GF-D8 (cell line): ENCODE results near the gene NECAB2.

Experiments used
- DNase-seq: peaks from one replicate; lab custom pipeline; 2025; lab: John Stamatoyannopoulos, UW

The NECAB2 gene

DNA sequence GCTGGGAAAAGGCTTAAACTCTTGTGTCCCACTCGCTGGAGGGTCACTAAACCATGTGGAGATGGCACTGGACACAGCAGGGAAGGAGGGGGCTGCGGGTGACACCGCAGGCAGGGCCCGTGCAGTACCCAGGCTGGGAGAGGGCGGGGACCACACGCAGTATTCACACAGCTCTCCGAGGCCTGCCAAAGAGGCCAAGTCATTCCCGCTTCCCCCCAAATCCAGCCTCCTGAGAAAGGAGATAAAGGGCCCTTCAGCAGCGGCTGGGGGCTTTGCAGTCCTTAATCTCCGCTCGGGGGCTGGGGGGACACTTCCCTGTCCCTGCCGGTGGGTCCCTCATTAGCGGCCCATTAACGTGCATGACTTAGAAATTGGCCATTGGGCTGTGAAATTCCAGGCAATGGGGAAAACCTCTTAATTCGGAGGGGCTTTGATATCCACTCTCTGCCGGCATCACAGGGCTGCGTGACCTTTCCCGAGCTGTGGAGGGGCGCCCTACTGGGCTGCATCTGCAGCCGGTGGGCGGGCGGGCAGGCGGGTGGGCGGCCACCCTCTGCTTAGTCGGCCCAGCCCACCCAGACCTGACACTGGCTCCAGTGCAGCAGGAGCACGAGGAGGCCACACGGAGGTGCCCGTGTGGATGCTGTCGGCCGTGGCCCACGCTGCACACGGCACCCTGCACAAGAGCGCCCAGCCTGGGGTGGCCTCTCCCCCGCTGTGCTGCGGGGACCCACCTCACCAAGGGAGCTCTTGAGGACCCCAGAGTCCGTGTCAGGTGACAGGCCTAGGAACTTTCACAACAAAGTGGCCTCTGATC lies 77.2 kb downstream of the NECAB2 start:
- DNase-seq: no peak

DNA sequence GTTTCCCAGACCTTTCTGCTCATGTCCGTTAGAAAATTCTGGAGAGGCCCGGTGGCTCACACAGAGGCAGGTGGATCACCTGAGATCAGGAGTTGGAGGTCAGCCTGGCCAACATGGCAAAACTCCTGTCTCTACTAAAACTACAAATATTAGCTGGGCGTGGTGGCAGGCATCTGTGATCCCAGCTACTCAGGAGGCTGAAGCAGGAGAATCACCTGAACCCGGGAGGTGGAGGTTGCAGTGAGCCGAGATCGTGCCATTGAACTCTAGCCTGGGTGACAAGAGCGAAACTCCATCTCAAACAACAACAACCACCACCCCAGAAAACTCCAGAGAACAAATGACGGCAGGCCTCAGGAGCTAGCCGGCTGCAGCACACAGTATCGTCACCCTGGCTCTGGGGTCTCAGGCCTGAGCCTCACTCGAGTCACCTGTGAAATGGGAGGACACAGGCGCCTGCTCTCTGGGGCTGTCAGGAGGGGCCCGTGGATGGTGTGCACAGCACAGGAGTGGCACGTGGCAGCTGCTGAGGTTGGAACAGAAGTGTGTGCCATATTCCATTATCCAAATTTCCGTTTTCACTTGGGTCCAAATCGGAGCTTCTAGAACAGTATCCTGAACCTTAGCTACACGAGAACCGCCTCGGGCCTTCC lies 77.9 kb downstream of the NECAB2 start:
- no peak for DNase-seq

DNA sequence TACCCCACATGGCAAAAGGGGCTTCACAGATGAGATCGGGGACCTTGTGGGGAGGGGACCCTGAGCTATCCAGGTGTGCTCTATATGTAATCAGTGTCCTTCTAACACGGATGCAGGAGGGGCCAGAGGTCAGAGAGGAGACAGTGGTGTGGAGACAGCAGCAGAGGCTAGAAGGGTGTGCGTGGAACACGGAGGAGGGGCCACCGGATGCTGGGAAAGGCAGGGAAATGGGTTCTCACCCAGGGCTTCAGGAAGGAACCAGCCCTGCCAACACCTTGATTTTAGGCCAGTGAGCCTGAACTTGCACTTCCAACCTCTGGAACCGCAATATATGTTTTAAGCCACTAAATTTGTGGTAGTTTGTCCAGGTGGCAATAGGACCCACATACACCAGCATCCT lies 79.2 kb downstream of the NECAB2 start:
- no peak for DNase-seq

DNA sequence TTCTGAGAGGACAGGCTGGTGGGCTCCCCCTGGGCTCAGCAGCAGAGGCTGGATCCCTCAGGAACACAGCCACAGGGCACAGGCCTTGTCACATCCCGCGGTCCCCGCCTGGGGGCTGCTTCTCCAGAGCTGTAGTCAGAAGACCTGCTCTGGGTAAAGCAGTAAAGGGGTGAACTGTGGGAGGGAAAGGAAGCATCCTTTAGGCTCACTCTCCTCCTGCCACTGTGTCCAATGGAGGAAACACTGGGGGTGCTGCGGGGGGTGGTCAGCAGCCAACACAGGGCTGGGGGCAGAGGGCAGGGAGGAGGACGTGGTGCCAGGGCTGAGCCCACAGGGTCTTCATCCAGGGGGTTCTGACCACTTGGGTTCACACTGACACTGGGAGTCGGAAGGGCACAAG lies 79.6 kb downstream of the NECAB2 start:
- no peak for DNase-seq

DNA sequence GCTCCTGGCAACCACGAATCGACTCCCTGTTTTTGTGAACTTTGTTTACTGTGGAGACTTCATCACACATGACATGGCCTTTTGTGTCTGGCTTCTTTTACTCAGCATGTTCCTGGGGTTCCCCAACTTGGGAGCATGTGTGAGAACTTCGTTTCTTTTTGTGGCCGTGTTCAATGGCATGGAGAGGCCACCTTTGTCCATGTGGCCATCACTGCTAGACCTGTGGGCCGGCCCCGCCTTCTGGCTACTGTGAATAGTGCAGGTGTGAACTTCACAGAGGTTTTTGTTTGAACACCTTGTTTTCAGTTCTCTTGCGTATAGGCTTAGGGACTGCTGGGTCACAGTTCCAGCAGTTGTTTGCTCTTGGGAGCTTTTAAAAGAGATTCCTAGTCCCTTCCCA lies 80.2 kb downstream of the NECAB2 start:
- DNase-seq: no peak

DNA sequence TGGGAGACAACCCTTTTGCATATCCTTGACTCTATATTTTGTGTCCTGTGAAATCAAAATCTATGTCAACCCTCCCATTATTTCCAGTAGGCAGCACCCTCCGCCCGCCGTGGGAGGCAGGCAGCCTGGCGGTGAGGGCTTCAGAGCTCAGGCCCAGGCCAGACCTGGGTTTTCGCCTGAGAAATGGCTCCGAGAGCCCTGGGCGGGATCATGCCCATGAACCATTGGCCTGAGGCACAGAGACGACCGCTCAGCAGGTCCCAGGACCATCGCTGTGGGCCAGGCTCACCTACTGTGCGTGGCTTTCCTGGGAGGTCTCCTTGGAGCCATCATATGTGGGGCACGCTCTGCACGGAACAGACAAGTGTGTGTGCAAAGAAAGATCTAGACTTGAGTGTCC lies 80.8 kb downstream of the NECAB2 start:
- DNase-seq: no peak

DNA sequence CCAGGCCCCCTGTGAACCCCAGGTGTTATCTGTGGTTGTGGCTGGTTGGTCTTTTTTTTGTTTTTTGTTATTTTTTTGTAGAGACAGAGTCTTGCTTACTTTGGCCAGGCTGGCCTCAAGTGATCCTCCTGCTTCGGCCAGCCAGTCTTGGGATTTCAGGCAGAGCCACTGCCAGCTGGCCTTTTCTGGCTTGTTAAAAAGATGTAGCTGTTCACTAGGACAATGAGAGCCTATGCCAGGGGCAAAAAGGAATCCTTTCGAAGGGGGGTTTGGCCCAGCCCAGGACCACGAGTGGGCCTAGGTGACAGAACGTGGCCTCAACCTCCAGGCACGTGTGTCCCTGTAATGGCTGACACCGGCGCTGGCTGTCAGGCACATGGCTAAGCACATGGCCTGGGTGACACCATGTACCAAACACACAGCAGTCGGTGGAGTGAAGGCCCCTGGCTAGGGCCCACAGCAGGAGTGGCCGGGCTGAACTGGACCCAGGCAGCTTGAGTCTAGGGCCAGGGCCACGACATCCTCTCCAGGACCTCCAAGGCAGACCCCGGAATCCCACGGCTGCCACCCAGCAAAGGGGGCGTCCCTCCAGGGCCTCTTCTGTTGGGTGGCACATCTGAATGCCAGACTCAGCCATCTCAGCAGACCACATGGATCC lies 81.5 kb downstream of the NECAB2 start:
- DNase-seq: no peak

DNA sequence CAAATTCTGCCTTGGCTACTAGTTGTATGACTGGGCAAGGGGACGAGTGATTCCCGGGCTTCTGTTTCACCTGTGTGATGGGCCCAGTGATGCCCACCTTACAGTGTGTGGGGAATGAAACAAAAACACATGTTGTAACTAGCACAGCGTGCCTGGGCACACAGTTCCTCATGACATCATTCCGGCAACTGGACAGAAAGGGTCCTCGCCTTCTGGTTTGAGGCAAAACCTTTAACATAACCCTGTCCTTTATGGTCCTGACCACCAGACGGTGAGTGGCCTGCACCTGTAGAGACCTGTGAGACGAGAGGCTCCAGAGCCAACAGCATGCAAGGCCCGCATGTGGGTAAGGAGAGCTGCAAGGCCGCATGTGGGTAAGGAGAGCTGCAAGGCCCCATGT lies 82.3 kb downstream of the NECAB2 start:
- DNase-seq: no peak

DNA sequence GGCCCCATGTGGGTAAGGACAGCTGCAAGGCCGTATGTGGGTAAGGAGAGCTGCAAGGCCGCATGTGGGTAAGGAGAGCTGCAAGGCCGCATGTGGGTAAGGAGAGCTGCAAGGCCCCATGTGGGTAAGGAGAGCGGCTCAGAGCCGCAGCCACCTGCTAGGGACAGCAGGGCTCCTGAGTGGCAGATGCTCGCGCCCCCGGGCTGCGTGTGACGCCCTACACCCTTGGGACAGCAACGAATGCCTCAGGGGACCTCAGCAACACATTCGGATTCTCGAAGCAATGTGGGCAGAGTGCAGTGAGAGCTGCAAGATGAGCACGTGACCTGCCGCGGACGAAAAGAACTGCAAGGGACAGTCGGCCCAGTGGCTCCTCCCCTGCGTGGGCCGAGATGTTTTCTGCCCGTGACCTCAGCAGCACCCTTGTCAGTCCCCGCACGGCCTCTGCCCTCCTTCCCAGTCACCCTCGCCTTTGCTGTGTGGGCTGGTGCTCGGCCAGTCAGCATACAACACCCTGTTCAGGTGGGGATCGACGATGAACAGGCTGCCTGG lies 84.1 kb downstream of the NECAB2 start:
- no peak for DNase-seq
